Measurements from ENCODE around the gene NUDT16L1. TPM values are rescaled to one million over a fixed set of nuclear protein-coding genes. Genes with fewer than 3 reads are reported as not detected.

Gene NUDT16L1
- total and polyA plus RNA-seq, 2 of the 4 experiments (the other 2 are of a cell fraction) = 22.9 to 44.3 TPM

GRCh38 chr16:4654964-4655590 lies 38.3 kb upstream of the NUDT16L1 start:
- no peak overlapping the region for H2BK5ac ChIP-seq (ENCODE audit: low read depth, low read length, poor library complexity, severe bottlenecking)
- no TSS peak for BruUV-seq (replicated peaks)
- no peak overlapping the region for H2AFZ ChIP-seq (replicated peaks; ENCODE audit: low read length, poor library complexity)
- no peak overlapping the region for H3K18ac ChIP-seq (ENCODE audit: low read depth, low read length)
- POLR2A ChIA-PET (ENCODE audit: unreplicated experiment) = no interaction called here
- H3K4me2 ChIP-seq (ENCODE audit: low read depth, low read length) = no peak overlapping the region
- H3K27ac ChIP-seq (ENCODE audit: insufficient read depth, low read length) = no peak overlapping the region
- H3K36me3 ChIP-seq (ENCODE audit: control insufficient read depth, insufficient read depth, low read length) = peaks cover 65% of the 10 kb centered on the region
- no peaks in the 10 kb centered on the region for H3K9me3 ChIP-seq (ENCODE audit: control insufficient read depth, insufficient read depth, low read length)
- no peak for ATAC-seq (ENCODE audit: low read depth)
- H3K9ac ChIP-seq (ENCODE audit: low read depth, low read length) = no peak overlapping the region
- CTCF ChIA-PET = no interaction called here
- no peak overlapping the region for H2AK5ac ChIP-seq (ENCODE audit: low read depth, low read length)
- H3K79me1 ChIP-seq (ENCODE audit: low read depth in 1 of 2, low read length in 2 of 2) = peaks cover 0 to 25% of the 10 kb centered on the region in 2 experiments; a peak in 3 of 4 replicates
- TF ChIP-seq CEBPB (IDR thresholded peaks at IDR 0.05; ENCODE audit: low read depth, low read length) (no peak), POLR2A (IDR thresholded peaks at IDR 0.05; ENCODE audit: low read depth, low read length) (no peak), RCOR1 (IDR thresholded peaks at IDR 0.05; ENCODE audit: insufficient replicate concordance, low read length) (no peak), MAZ (IDR thresholded peaks at IDR 0.05; ENCODE audit: borderline replicate concordance, low read depth, low read length) (no peak), NFE2L2 (IDR thresholded peaks at IDR 0.05; ENCODE audit: low read depth, low read length) (no peak), MXI1 (IDR thresholded peaks at IDR 0.05; ENCODE audit: borderline replicate concordance, low read depth, low read length) (no peak), RAD21 (IDR thresholded peaks at IDR 0.05; ENCODE audit: low read length) (no peak)
- H3K27me3 ChIP-seq (ENCODE audit: control insufficient read depth, insufficient read depth, low read length) = no peaks in the 10 kb centered on the region
- H4K20me1 ChIP-seq (ENCODE audit: insufficient read depth, low read length) = peaks cover 25% of the 10 kb centered on the region
- H3K9me1 ChIP-seq (ENCODE audit: insufficient read depth, low read length) = no peaks in the 10 kb centered on the region
- H3K14ac ChIP-seq (replicated peaks; ENCODE audit: low read depth, low read length) = no peak overlapping the region
- dilution Hi-C loops (cut with HindIII; ENCODE audit: low sequenced_read_pairs, unreplicated experiment) (no loop called here), in situ Hi-C loops (cut with MboI; ENCODE audit: low sequenced_read_pairs) (no loop called here), intact Hi-C loops (cut with micrococcal nuclease) (no loop called here)
- DNase-seq = no peak
- no peak overlapping the region for H3K4ac ChIP-seq (ENCODE audit: low read depth, low read length)
- no peak overlapping the region for H4K5ac ChIP-seq (ENCODE audit: low read depth, low read length)
- H3K4me3 ChIP-seq (ENCODE audit: insufficient read depth, low read depth, low read length) = no peak overlapping the region
- no peak overlapping the region for H2AK9ac ChIP-seq (replicated peaks; ENCODE audit: low read depth, low read length, poor library complexity)
- H3K4me1 ChIP-seq (ENCODE audit: control insufficient read depth, insufficient read depth, low read length) = no peaks in the 10 kb centered on the region
- no peak overlapping the region for H3K23ac ChIP-seq (ENCODE audit: low read depth, low read length)
- H4K8ac ChIP-seq (ENCODE audit: low read depth in 2 of 2, low read length in 2 of 2) = no peak overlapping the region
- H3K56ac ChIP-seq (ENCODE audit: extremely low read depth, insufficient read depth, low read length) = no peak overlapping the region
- no peak overlapping the region for H2BK120ac ChIP-seq (ENCODE audit: low read depth, low read length)
- no peak overlapping the region for H2BK15ac ChIP-seq (ENCODE audit: low read depth, low read length)
- H2BK20ac ChIP-seq (ENCODE audit: low read depth, low read length) = no peak overlapping the region
- WGBS, 2 experiments (ENCODE audit: extremely low coverage in 2 of 2, insufficient read length in 1 of 2) = 50% methylated on average over 1 of the region's 12 CpGs; no CpG with 5 or more reads in 1 of the 2 experiments
- H4K91ac ChIP-seq (ENCODE audit: insufficient read depth, low read depth, low read length) = no peak overlapping the region
